WTC11 (cell line): ENCODE measurements around the gene COL5A2. TPM values are rescaled to one million over a fixed set of nuclear protein-coding genes. Genes with fewer than 3 reads are reported as not detected.

Experiments used
- ATAC-seq: fragments of 200-7000 bp; cut with Tn5 transposase; 2 replicates; pipeline ENCODE4 v1.10.0; 2021; ENCODE audit warnings: mild to moderate bottlenecking, moderate library complexity
- CTCF ChIA-PET: fragments of 300-600 bp; sonication (Branson Sonifier 250); formaldehyde crosslinking; loops from one replicate; lab custom pipeline; 2021; ENCODE audit warnings: antibody characterized with exemption; lab: Charles Lee
- POLR2A ChIA-PET: fragments of 350-600 bp; sonication (Branson Sonifier 250); formaldehyde crosslinking; loops from one replicate; lab custom pipeline; 2021; ENCODE audit warnings: antibody characterized with exemption; lab: Charles Lee
- DNase-seq: peaks from one replicate; pipeline ENCODE4 v3.0.0; 2021; ENCODE audit warnings: low spot score
- H3K27ac Mint-ChIP-seq: 2 replicates; pipeline ENCODE4 v1.8.0; 2021; ENCODE audit warnings: mixed read lengths
- H3K27me3 Mint-ChIP-seq: 2 replicates; pipeline ENCODE4 v1.8.0; 2021; ENCODE audit warnings: low read depth, mild to moderate bottlenecking, moderate library complexity, mixed read lengths
- H3K36me3 Mint-ChIP-seq: 2 replicates; pipeline ENCODE4 v1.8.0; 2021; ENCODE audit warnings: mixed read lengths
- H3K4me1 Mint-ChIP-seq: 2 replicates; pipeline ENCODE4 v1.8.0; 2022; ENCODE audit warnings: mixed read lengths
- H3K4me3 Mint-ChIP-seq: 2 replicates; pipeline ENCODE4 v1.8.0; 2021; ENCODE audit warnings: mild to moderate bottlenecking, moderate library complexity, mixed read lengths
- H3K9me3 Mint-ChIP-seq: 2 replicates; pipeline ENCODE4 v1.8.0; 2021; ENCODE audit warnings: mixed read lengths
- ATF1 ChIP-seq: sonication (generic); formaldehyde crosslinking; IDR thresholded peaks from 2 replicates; pipeline ENCODE4 v1.8.1; 2023; ENCODE audit warnings: mild to moderate bottlenecking, moderate library complexity, missing genetic modification reagents
- FOXP1 ChIP-seq: sonication (generic); formaldehyde crosslinking; IDR thresholded peaks from 2 replicates; pipeline ENCODE4 v1.8.0; 2022; ENCODE audit warnings: missing genetic modification reagents, mild to moderate bottlenecking, moderate library complexity, borderline replicate concordance
- HMGA2 ChIP-seq: fragments of 250-450 bp; sonication (Bioruptor Pico); IDR thresholded peaks from 2 replicates; pipeline ENCODE4 v1.4.0; 2021; ENCODE audit warnings: mild to moderate bottlenecking, moderate library complexity
- JAZF1 ChIP-seq: fragments of 250-450 bp; sonication (Bioruptor Pico); IDR thresholded peaks from 2 replicates; pipeline ENCODE4 v1.9.0; 2021; ENCODE audit warnings: moderate library complexity, mild to moderate bottlenecking, inconsistent platforms
- PRDM15 ChIP-seq: sonication (generic); formaldehyde crosslinking; IDR thresholded peaks from 2 replicates; pipeline ENCODE4 v1.8.0; 2022; ENCODE audit warnings: missing genetic modification reagents
- PREB ChIP-seq: sonication (generic); formaldehyde crosslinking; IDR thresholded peaks from 2 replicates; pipeline ENCODE4 v1.8.1; 2022; ENCODE audit warnings: mild to moderate bottlenecking, missing genetic modification reagents, moderate library complexity, borderline replicate concordance
- SMAD3 ChIP-seq: sonication (generic); formaldehyde crosslinking; IDR thresholded peaks from 2 replicates; pipeline ENCODE4 v1.8.0; 2022; ENCODE audit warnings: missing genetic modification reagents, mild to moderate bottlenecking, borderline replicate concordance
- SOX15 ChIP-seq: fragments of 250-450 bp; sonication (Bioruptor Pico); IDR thresholded peaks from 2 replicates; pipeline ENCODE4 v1.9.0; 2021; ENCODE audit warnings: mild to moderate bottlenecking
- ZNF121 ChIP-seq: sonication (generic); formaldehyde crosslinking; IDR thresholded peaks from 2 replicates; pipeline ENCODE4 v1.8.0; 2023; ENCODE audit warnings: missing genetic modification reagents
- ZNF219 ChIP-seq: sonication (generic); formaldehyde crosslinking; IDR thresholded peaks from 2 replicates; pipeline ENCODE4 v1.8.0; 2023; ENCODE audit warnings: missing genetic modification reagents, mild to moderate bottlenecking, borderline replicate concordance
- total RNA-seq: library from RNA; stranded (reverse); gene quantifications from 3 replicates; pipeline ENCODE4 v1.2.3, GENCODE V29; 2021
- TF ChIP-seq, protein P1 (sequence below): fragments of 200-600 bp; IDR thresholded peaks from 2 replicates; pipeline ENCODE4 v1.8.0; 2022; ENCODE audit warnings: antibody characterized with exemption
- TF ChIP-seq, protein P2 (sequence below): sonication (generic); formaldehyde crosslinking; IDR thresholded peaks from 2 replicates; pipeline ENCODE4 v1.8.1; 2023; ENCODE audit warnings: mild to moderate bottlenecking, missing genetic modification reagents, moderate library complexity
- TF ChIP-seq, protein P3 (sequence below): sonication (generic); formaldehyde crosslinking; conservative IDR thresholded peaks from 2 replicates; pipeline ENCODE4 v1.8.1; 2023; ENCODE audit warnings: mild to moderate bottlenecking, low read depth, missing genetic modification reagents, moderate library complexity
- TF ChIP-seq, protein P4 (sequence below): sonication (generic); formaldehyde crosslinking; IDR thresholded peaks from 2 replicates; pipeline ENCODE4 v1.8.0; 2023; ENCODE audit warnings: mild to moderate bottlenecking, missing genetic modification reagents

Gene COL5A2
- total RNA-seq, 1 experiment from 2014 or later, result 16.0 TPM

DNA sequence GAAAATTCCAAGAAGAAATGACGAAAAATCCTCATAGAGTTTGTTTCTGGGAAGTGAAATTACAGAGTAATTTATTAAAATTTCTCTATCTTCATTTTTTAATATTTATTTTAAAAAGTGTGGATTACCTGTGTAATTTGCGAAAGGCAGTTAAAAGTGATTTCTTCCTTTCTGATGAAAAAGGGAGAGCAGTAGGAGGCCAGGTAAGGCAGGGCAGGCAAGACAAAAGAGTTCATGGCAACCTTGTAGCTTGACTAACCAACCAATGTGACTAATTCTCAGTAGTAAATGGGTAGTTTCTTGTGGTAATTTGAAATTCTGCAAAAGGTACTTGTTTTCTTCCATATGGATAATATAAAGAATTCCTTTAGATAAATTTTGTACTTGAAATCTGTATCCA, 34.9 kb upstream of the COL5A2 start (continued):
- TF ChIP-seq SOX15 (CRISPR knock-in tag) (no peak), HMGA2 (no peak)
- TF ChIP-seq, protein P1, sequence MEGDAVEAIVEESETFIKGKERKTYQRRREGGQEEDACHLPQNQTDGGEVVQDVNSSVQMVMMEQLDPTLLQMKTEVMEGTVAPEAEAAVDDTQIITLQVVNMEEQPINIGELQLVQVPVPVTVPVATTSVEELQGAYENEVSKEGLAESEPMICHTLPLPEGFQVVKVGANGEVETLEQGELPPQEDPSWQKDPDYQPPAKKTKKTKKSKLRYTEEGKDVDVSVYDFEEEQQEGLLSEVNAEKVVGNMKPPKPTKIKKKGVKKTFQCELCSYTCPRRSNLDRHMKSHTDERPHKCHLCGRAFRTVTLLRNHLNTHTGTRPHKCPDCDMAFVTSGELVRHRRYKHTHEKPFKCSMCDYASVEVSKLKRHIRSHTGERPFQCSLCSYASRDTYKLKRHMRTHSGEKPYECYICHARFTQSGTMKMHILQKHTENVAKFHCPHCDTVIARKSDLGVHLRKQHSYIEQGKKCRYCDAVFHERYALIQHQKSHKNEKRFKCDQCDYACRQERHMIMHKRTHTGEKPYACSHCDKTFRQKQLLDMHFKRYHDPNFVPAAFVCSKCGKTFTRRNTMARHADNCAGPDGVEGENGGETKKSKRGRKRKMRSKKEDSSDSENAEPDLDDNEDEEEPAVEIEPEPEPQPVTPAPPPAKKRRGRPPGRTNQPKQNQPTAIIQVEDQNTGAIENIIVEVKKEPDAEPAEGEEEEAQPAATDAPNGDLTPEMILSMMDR, result no peak

GRCh38 chr2:189213250-189213649, 33.7 kb upstream of the COL5A2 start:
- CTCF ChIA-PET, result no interaction called here
- Mint-ChIP-seq H3K4me3 (no peak overlapping the region), H3K27me3 (no peaks in the 10 kb centered on the region), H3K27ac (no peak overlapping the region; the same call in 1 of the 2 replicates), H3K9me3 (no peaks in the 10 kb centered on the region), H3K4me1 (peaks cover 75% of the 10 kb centered on the region), H3K36me3 (no peaks in the 10 kb centered on the region)
- ATAC-seq (no peak), DNase-seq (no peak)
- TF ChIP-seq ATF1 (CRISPR knock-in tag) (no peak), PREB (no peak), PRDM15 (no peak), ZNF121 (CRISPR knock-in tag) (no peak), FOXP1 (CRISPR knock-in tag) (no peak)
- POLR2A ChIA-PET, result no interaction called here

- H3K4me3 Mint-ChIP-seq, result no peak overlapping the region
- ATAC-seq (no peak), DNase-seq (no peak)
- CTCF ChIA-PET, result interaction anchor here (0.8 to 2.0 kb wide), 4 partner anchors 11 to 77 kb away, joined by 3 to 9 read pairs (median 3); no protein-coding TSS in a partner anchor
- H3K9me3 Mint-ChIP-seq, result no peaks in the 10 kb centered on the region
- no peaks in the 10 kb centered on the region for H3K27me3 Mint-ChIP-seq
- POLR2A ChIA-PET, result interaction anchor here (0.5 kb wide), 1 partner anchor 43 kb away, joined by 3 read pairs; no protein-coding TSS in a partner anchor
- H3K4me1 Mint-ChIP-seq, result peaks cover 51% of the 10 kb centered on the region
- peak overlapping the region; percentile 22; the same call in 1 of the 2 replicates for H3K27ac Mint-ChIP-seq
- H3K36me3 Mint-ChIP-seq, result no peaks in the 10 kb centered on the region
- TF ChIP-seq SMAD3 (CRISPR knock-in tag) (no peak), ZNF219 (no peak), PRDM15 (no peak), JAZF1 (CRISPR knock-in tag) (no peak)
- TF ChIP-seq, protein P2, sequence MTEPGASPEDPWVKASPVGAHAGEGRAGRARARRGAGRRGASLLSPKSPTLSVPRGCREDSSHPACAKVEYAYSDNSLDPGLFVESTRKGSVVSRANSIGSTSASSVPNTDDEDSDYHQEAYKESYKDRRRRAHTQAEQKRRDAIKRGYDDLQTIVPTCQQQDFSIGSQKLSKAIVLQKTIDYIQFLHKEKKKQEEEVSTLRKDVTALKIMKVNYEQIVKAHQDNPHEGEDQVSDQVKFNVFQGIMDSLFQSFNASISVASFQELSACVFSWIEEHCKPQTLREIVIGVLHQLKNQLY (CRISPR knock-in tag), result no peak
- TF ChIP-seq, protein P3, sequence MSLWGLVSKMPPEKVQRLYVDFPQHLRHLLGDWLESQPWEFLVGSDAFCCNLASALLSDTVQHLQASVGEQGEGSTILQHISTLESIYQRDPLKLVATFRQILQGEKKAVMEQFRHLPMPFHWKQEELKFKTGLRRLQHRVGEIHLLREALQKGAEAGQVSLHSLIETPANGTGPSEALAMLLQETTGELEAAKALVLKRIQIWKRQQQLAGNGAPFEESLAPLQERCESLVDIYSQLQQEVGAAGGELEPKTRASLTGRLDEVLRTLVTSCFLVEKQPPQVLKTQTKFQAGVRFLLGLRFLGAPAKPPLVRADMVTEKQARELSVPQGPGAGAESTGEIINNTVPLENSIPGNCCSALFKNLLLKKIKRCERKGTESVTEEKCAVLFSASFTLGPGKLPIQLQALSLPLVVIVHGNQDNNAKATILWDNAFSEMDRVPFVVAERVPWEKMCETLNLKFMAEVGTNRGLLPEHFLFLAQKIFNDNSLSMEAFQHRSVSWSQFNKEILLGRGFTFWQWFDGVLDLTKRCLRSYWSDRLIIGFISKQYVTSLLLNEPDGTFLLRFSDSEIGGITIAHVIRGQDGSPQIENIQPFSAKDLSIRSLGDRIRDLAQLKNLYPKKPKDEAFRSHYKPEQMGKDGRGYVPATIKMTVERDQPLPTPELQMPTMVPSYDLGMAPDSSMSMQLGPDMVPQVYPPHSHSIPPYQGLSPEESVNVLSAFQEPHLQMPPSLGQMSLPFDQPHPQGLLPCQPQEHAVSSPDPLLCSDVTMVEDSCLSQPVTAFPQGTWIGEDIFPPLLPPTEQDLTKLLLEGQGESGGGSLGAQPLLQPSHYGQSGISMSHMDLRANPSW (CRISPR knock-in tag), result no peak
- TF ChIP-seq, protein P4, sequence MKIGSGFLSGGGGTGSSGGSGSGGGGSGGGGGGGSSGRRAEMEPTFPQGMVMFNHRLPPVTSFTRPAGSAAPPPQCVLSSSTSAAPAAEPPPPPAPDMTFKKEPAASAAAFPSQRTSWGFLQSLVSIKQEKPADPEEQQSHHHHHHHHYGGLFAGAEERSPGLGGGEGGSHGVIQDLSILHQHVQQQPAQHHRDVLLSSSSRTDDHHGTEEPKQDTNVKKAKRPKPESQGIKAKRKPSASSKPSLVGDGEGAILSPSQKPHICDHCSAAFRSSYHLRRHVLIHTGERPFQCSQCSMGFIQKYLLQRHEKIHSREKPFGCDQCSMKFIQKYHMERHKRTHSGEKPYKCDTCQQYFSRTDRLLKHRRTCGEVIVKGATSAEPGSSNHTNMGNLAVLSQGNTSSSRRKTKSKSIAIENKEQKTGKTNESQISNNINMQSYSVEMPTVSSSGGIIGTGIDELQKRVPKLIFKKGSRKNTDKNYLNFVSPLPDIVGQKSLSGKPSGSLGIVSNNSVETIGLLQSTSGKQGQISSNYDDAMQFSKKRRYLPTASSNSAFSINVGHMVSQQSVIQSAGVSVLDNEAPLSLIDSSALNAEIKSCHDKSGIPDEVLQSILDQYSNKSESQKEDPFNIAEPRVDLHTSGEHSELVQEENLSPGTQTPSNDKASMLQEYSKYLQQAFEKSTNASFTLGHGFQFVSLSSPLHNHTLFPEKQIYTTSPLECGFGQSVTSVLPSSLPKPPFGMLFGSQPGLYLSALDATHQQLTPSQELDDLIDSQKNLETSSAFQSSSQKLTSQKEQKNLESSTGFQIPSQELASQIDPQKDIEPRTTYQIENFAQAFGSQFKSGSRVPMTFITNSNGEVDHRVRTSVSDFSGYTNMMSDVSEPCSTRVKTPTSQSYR (CRISPR knock-in tag), result no peak
These were observed 30.9 kb upstream of the COL5A2 start for GRCh38 chr2:189210250-189211087.
